GM23248 (cell line): ENCODE results near the gene RRP1. TPM values are rescaled to one million over a fixed set of nuclear protein-coding genes. Genes with fewer than 3 reads are reported as not detected.

Source experiments
- DNase-seq: peaks from one replicate; pipeline ENCODE4 v3.0.0-alpha.2; 2015
- H2AFZ ChIP-seq: fragments of 200-600 bp; sonication (generic); 2 replicates; pipeline ENCODE4 v1.6.1; 2016; ENCODE audit warnings: antibody characterized with exemption
- H3F3A ChIP-seq: fragments of 200-600 bp; sonication (generic); 2 replicates; pipeline ENCODE4 v1.6.1; 2016; ENCODE audit warnings: mild to moderate bottlenecking, antibody characterized with exemption, mixed run types; ENCODE audit not compliant: insufficient read depth
- H3K27ac ChIP-seq: fragments of 200-600 bp; sonication (generic); 2 replicates; pipeline ENCODE4 v1.5.1; 2016; ENCODE audit warnings: mild to moderate bottlenecking
- H3K27me3 ChIP-seq: fragments of 200-600 bp; sonication (generic); replicated peaks from 2 replicates; pipeline ENCODE4 v1.6.1; 2016; ENCODE audit warnings: mild to moderate bottlenecking; ENCODE audit not compliant: insufficient read depth
- H3K36me3 ChIP-seq: fragments of 200-600 bp; sonication (generic); 2 replicates; pipeline ENCODE4 v1.6.1; 2016; ENCODE audit warnings: low read depth, mild to moderate bottlenecking
- H3K4me1 ChIP-seq: fragments of 200-600 bp; sonication (generic); 2 replicates; pipeline ENCODE4 v1.6.1; 2016; ENCODE audit warnings: mild to moderate bottlenecking; ENCODE audit not compliant: insufficient read depth
- H3K4me2 ChIP-seq: fragments of 200-600 bp; sonication (generic); one replicate; pipeline ENCODE4 v1.6.1; 2016; ENCODE audit warnings: mild to moderate bottlenecking; ENCODE audit not compliant: unreplicated experiment
- H3K4me3 ChIP-seq: fragments of 200-600 bp; sonication (generic); 2 replicates; pipeline ENCODE4 v1.5.1; 2016; ENCODE audit warnings: mild to moderate bottlenecking
- H3K79me2 ChIP-seq: fragments of 200-600 bp; sonication (generic); 2 replicates; pipeline ENCODE4 v1.6.1; 2016; ENCODE audit warnings: mild to moderate bottlenecking; ENCODE audit not compliant: insufficient read depth
- H3K9ac ChIP-seq: fragments of 200-600 bp; sonication (generic); 2 replicates; pipeline ENCODE4 v1.6.1; 2016; ENCODE audit warnings: mild to moderate bottlenecking
- H3K9me2 ChIP-seq: fragments of 200-600 bp; sonication (generic); 2 replicates; pipeline ENCODE4 v1.6.1; 2016; ENCODE audit warnings: mixed run types, mild to moderate bottlenecking, moderate library complexity; ENCODE audit not compliant: insufficient read depth
- H3K9me3 ChIP-seq: fragments of 200-600 bp; sonication (generic); one replicate; pipeline ENCODE4 v1.6.1; 2017; ENCODE audit warnings: low read depth
- H4K20me1 ChIP-seq: fragments of 200-600 bp; sonication (generic); 2 replicates; pipeline ENCODE4 v1.6.0; 2016; ENCODE audit not compliant: insufficient read depth
- EZH2 ChIP-seq: fragments of 200-600 bp; sonication (generic); IDR thresholded peaks from 2 replicates; pipeline ENCODE4 v1.6.1; 2018; ENCODE audit warnings: antibody characterized with exemption, mild to moderate bottlenecking; ENCODE audit not compliant: insufficient read depth, poor library complexity, severe bottlenecking
- EZH2phosphoT487 ChIP-seq: fragments of 200-600 bp; sonication (generic); IDR thresholded peaks from 2 replicates; pipeline ENCODE4 v1.6.1; 2018; ENCODE audit warnings: antibody characterized with exemption, moderate library complexity, mild to moderate bottlenecking, low read depth; ENCODE audit not compliant: insufficient read depth
- WGBS, 2 experiments: methylation state at CpG; one replicate each; pipeline ENCODE4 v1.1.6; 2015 to 2017; ENCODE audit warnings: low lambda C conversion rate in 2 of 2, low coverage in 1 of 2; ENCODE audit errors: missing lambda C conversion rate in 2 of 2; 5-methylcytosine and 5-hydroxymethylcytosine counted together
- in situ Hi-C: fragments of 300-500 bp; cut with MboI; formaldehyde crosslinking; loops from 2 replicates; pipeline ENCODE4 v1.15.0; 2020
- polyA plus RNA-seq: library from polyadenylated mRNA; unstranded; fragments of >200 nt; fragmentation: Nextera tagmentation; extraction: Ambion mirVana; gene quantifications from 2 replicates; pipeline ENCODE4 v1.2.1, GENCODE V29; 2016
- total RNA-seq: library from RNA; depleted of rRNA; stranded (reverse); fragments of >200 nt; shearing (Covaris generic); gene quantifications from 2 replicates; pipeline ENCODE4 v1.2.3, GENCODE V29; 2014

The RRP1 gene
- total and polyA plus RNA-seq, 2 experiments from 2014 or later: 17.6 to 22.3 TPM

- no peak for TF ChIP-seq EZH2phosphoT487
- no peak for TF ChIP-seq EZH2
- in situ Hi-C loops: loop anchor here (10.0 kb wide), 1 partner anchor 140 kb away; no protein-coding TSS in a partner anchor
- H3K27me3 ChIP-seq: no peaks in the 10 kb centered on the region
- WGBS, 2 experiments: 16 to 20% methylated on average over 17 of the region's 17 CpGs
- H3K4me3 ChIP-seq: no peak overlapping the region
- H3K79me2 ChIP-seq: no peaks in the 10 kb centered on the region
- H3K9ac ChIP-seq: no peak overlapping the region; the same call in 1 of the 2 replicates
- H3K27ac ChIP-seq: no peak overlapping the region
- 0 out of 2 replicates have a peak overlapping the region, but pooled peaks have one; percentile 63 for H2AFZ ChIP-seq
- no peaks in the 10 kb centered on the region for H3K9me3 ChIP-seq
- H3K36me3 ChIP-seq: no peaks in the 10 kb centered on the region
- H3K4me2 ChIP-seq: peak overlapping the region; percentile 14
- H4K20me1 ChIP-seq: no peaks in the 10 kb centered on the region
- H3K9me2 ChIP-seq: no peaks in the 10 kb centered on the region
- H3F3A ChIP-seq: peaks cover 10% of the 10 kb centered on the region
- peak; percentile 91 for DNase-seq
- peaks cover 8% of the 10 kb centered on the region; the same call in 1 of the 2 replicates for H3K4me1 ChIP-seq
Observed at GRCh38 chr21:43824333-43825241, 35.2 kb downstream of the RRP1 start.

GRCh38 chr21:43825242-43825935 is 36.0 kb downstream of the RRP1 start:
- WGBS, 2 experiments: 58 to 62% methylated on average over 24 of the region's 24 CpGs
- peaks cover 8% of the 10 kb centered on the region; the same call in 1 of the 2 replicates for H3K4me1 ChIP-seq

GRCh38 chr21:43825936-43826622 is 36.7 kb downstream of the RRP1 start:
- no peaks in the 10 kb centered on the region for H3K79me2 ChIP-seq
- no peak overlapping the region for H2AFZ ChIP-seq
- no peak overlapping the region for H3K9ac ChIP-seq
- H3F3A ChIP-seq: peaks cover 10% of the 10 kb centered on the region
- WGBS, 2 experiments: 78 to 83% methylated on average over 30 to 31 of the region's 31 CpGs
- DNase-seq: no peak
- H3K9me2 ChIP-seq: no peaks in the 10 kb centered on the region
- in situ Hi-C loops: loop anchor here (10.0 kb wide), 1 partner anchor 139 kb away; no protein-coding TSS in a partner anchor
- no peak overlapping the region for H3K4me2 ChIP-seq
- no peaks in the 10 kb centered on the region for H3K36me3 ChIP-seq
- TF ChIP-seq EZH2 (no peak), EZH2phosphoT487 (no peak)
- H3K4me1 ChIP-seq: peaks cover 8% of the 10 kb centered on the region; the same call in 1 of the 2 replicates
- no peak overlapping the region for H3K4me3 ChIP-seq
- H3K27me3 ChIP-seq: peaks cover 7% of the 10 kb centered on the region; the same call in 1 of the 2 replicates
- no peaks in the 10 kb centered on the region for H3K9me3 ChIP-seq
- H3K27ac ChIP-seq: no peak overlapping the region
- no peaks in the 10 kb centered on the region for H4K20me1 ChIP-seq

More at GRCh38 chr21:43825242-43825935, 36.0 kb downstream of the RRP1 start:
- Histone ChIP-seq H3K4me2 (no peak overlapping the region), H3K9ac (no peak overlapping the region), H3K9me3 (no peaks in the 10 kb centered on the region), H3K4me3 (no peak overlapping the region), H3K9me2 (no peaks in the 10 kb centered on the region), H3F3A (peaks cover 10% of the 10 kb centered on the region), H3K27me3 (peaks cover under 1% of the 10 kb centered on the region; the same call in 1 of the 2 replicates), H3K36me3 (no peaks in the 10 kb centered on the region), H3K79me2 (no peaks in the 10 kb centered on the region), H4K20me1 (no peaks in the 10 kb centered on the region), H3K27ac (no peak overlapping the region), H2AFZ (no peak overlapping the region)
- no peak for DNase-seq
- TF ChIP-seq EZH2phosphoT487 (no peak), EZH2 (no peak)
- in situ Hi-C loops: loop anchor here (10.0 kb wide), 1 partner anchor 139 kb away; no protein-coding TSS in a partner anchor

DNA sequence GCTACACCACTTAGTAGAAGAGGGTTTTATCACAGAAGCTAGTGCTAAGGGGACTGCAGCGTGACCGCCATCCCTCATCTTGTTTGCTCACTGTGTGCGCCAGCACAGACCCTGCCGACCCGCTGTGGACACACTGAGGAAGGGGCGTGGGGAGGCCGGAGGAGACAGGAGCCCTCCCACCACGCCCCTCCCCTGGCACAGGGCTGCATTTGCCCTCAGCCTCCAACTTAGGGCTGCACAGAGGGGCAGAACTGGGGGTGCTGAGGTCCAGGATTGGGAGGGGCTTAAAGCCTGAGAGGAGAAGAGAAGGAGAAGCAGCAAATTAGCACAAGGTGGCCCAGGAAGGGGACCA is 37.2 kb downstream of the RRP1 start:
- no peak overlapping the region for H2AFZ ChIP-seq
- TF ChIP-seq EZH2 (no peak), EZH2phosphoT487 (no peak)
- H3K36me3 ChIP-seq: no peaks in the 10 kb centered on the region
- H3K4me2 ChIP-seq: no peak overlapping the region
- peak overlapping the region; percentile 45 for H3K27ac ChIP-seq
- DNase-seq: no peak
- peaks cover 12% of the 10 kb centered on the region; the same call in 1 of the 2 replicates for H3K27me3 ChIP-seq
- no peaks in the 10 kb centered on the region for H3K79me2 ChIP-seq
- peak overlapping the region; percentile 43; the same call in 1 of the 2 replicates for H3K9ac ChIP-seq
- H3K9me2 ChIP-seq: no peaks in the 10 kb centered on the region
- peaks cover 8% of the 10 kb centered on the region; the same call in 1 of the 2 replicates for H3K4me1 ChIP-seq
- H4K20me1 ChIP-seq: no peaks in the 10 kb centered on the region
- H3K9me3 ChIP-seq: no peaks in the 10 kb centered on the region
- in situ Hi-C loops: loop anchor here (10.0 kb wide), 1 partner anchor 138 kb away; no protein-coding TSS in a partner anchor
- H3K4me3 ChIP-seq: no peak overlapping the region
- H3F3A ChIP-seq: peaks cover 10% of the 10 kb centered on the region
- 78% methylated on average over 6 to 8 of the region's 8 CpGs for whole genome bisulfite sequencing, 2 experiments
